Psoas muscle (tissue), 8 donors: Measurements from ENCODE around the gene PIK3C2B. TPM values are rescaled to one million over a fixed set of nuclear protein-coding genes. Genes with fewer than 3 reads are reported as not detected.
"Not testable (repeated sequence)": the region's sequence is repeated elsewhere in the genome, so short reads cannot be mapped to it uniquely, and the experiment has no call there.

Experiments used
- ATAC-seq, 4 donors: fragments of 200-7000 bp; cut with Tn5 transposase; one replicate each; pipeline ENCODE4 v1.9.1; 2020; ENCODE audit warnings: moderate library complexity in 3 of 4, mild to moderate bottlenecking in 2 of 4
- DNase-seq, 2 donors: peaks; one replicate each; pipeline ENCODE4 v3.0.0-alpha.2; 2020
- H3K27ac ChIP-seq: fragments of 200-600 bp; one replicate; pipeline ENCODE4 v1.8.0; 2022
- H3K27me3 ChIP-seq, 3 donors: fragments of 200-600 bp in 1 of 3; one replicate each; pipeline versions ENCODE4 v1.6.1 to v1.8.0; 2013 to 2022; ENCODE audit warnings: low read length in 2 of 3, mild to moderate bottlenecking in 2 of 3, moderate library complexity in 1 of 3; ENCODE audit not compliant: insufficient read depth in 3 of 3
- H3K36me3 ChIP-seq, 2 donors: fragments of 200-600 bp in 1 of 2; one replicate each; pipeline versions ENCODE4 v1.6.1 to v1.8.0; 2013 to 2022; ENCODE audit warnings: low read depth in 1 of 2, mild to moderate bottlenecking in 1 of 2, moderate library complexity in 1 of 2; ENCODE audit not compliant: insufficient read depth in 1 of 2
- H3K4me1 ChIP-seq: fragments of 200-600 bp; one replicate; pipeline ENCODE4 v1.8.0; 2022
- H3K4me3 ChIP-seq: fragments of 200-600 bp; one replicate; pipeline ENCODE4 v1.8.0; 2022; ENCODE audit warnings: mild to moderate bottlenecking
- H3K9me3 ChIP-seq: fragments of 200-600 bp; one replicate; pipeline ENCODE4 v1.8.0; 2022
- WGBS, 3 donors: extraction: QIAGEN DNeasy Blood & Tissue Kit; methylation state at CpG; one replicate each; pipeline versions ENCODE4 v1.1.6 to v1.1.7; 2013; 5-methylcytosine and 5-hydroxymethylcytosine counted together
- intact Hi-C, 2 donors: fragments of 100-400 bp; cut with DNase I; formaldehyde crosslinking; loops; one replicate each; pipeline versions ENCODE4 v1.11.0 to v1.14.2; 2022
- polyA plus RNA-seq, 3 donors: library from polyadenylated mRNA; stranded (reverse); fragments of 200-250 nt; gene quantifications; one replicate each; pipeline ENCODE4 v1.2.3, GENCODE V29; 2013
- total RNA-seq, 4 donors: library from RNA; stranded (reverse); fragmentation: NEBNext Ultra II Directional in 2 of 4; extraction: Animal tissue kit (Norgen Biotek cat#: 25700) in 2 of 4; gene quantifications; one replicate each; pipeline versions ENCODE4 v1.2.1 to v1.2.4, GENCODE V29; 2021 to 2023
- TF ChIP-seq, protein P1 (sequence below): fragments of 200-600 bp; IDR thresholded peaks from one replicate; pipeline ENCODE4 v1.8.0; 2022; ENCODE audit warnings: antibody characterized with exemption
- donor health status: healthy with polysubstance abuse.
- donor health status: DM: no; HTN: no; CAD: no; lungs with moderate emphysema.
- donor health status: Bipolar disorder and iron deficiency.
- donor health status: healthy.
- donor health status: DM: yes; HTN: yes; CAD: no.
- donor health status: DM: no; HTN: no; CAD: no.
- donor health status: DM: no; HTN: no; CAD: no.
- donor health status: DM: yes; HTN: yes; CAD: no.

Gene PIK3C2B
- total and polyA plus RNA-seq, 7 donors = 1.9 to 20.9 (median 8.2) TPM

DNA sequence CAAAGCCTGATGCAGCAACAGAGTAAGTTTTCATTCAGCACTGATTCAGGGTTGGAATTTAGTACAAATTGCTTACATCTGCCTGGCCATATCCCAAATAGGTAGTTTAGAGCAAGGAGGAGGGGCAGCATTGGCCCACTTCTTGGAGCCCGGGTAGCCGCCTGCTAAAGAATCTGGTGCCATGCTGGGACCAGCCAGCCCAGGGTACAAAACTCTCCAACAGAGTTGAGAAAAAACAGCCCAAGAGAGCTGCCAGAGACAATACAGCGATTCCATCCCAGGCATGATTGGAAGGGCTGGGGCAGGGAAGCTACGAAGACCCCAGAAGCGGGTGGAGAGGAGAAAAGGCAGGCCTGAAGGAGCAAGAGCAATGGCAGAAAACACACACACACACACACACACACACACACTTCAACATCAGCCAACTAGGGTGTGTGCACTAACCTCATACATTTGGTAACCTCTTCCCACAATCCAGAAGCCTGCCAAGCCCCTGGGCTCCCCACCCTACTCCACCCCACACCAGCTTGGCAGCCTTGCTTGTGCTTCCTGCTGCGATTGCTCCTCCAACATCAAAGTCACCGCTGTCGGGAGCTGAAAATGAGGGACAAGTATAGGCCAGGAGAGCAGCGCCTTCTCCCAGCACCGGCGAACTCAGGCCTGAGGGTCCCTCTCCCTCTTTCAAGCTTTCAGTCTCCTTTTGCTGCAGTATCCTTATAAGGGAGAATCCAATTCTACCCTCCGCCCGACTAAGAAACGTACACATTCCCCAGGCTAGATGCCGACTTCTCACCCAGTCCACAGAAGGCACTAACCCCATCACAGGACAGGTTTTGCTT is 1.2 kb downstream of the PIK3C2B start:
- H3K4me3 ChIP-seq = peak overlapping the region; percentile 87
- DNase-seq = peak; percentile 71 to 85
- H3K9me3 ChIP-seq = no peaks in the 10 kb centered on the region
- peaks cover 20% of the 10 kb centered on the region for H3K4me1 ChIP-seq
- peak; percentile 17 to 46 (median 32) for ATAC-seq
- intact Hi-C loops = no loop called here
- TF ChIP-seq, protein P1, sequence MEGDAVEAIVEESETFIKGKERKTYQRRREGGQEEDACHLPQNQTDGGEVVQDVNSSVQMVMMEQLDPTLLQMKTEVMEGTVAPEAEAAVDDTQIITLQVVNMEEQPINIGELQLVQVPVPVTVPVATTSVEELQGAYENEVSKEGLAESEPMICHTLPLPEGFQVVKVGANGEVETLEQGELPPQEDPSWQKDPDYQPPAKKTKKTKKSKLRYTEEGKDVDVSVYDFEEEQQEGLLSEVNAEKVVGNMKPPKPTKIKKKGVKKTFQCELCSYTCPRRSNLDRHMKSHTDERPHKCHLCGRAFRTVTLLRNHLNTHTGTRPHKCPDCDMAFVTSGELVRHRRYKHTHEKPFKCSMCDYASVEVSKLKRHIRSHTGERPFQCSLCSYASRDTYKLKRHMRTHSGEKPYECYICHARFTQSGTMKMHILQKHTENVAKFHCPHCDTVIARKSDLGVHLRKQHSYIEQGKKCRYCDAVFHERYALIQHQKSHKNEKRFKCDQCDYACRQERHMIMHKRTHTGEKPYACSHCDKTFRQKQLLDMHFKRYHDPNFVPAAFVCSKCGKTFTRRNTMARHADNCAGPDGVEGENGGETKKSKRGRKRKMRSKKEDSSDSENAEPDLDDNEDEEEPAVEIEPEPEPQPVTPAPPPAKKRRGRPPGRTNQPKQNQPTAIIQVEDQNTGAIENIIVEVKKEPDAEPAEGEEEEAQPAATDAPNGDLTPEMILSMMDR = no peak
- H3K27me3 ChIP-seq = no peaks in the 10 kb centered on the region
- WGBS, 3 donors = 14 to 20% (median 17%) methylated on average over 15 of the region's 15 CpGs
- H3K36me3 ChIP-seq = no peaks in the 10 kb centered on the region
- peak overlapping the region; percentile 79 for H3K27ac ChIP-seq

GRCh38 chr1:204491655-204492054 is 3.0 kb downstream of the PIK3C2B start:
- TF ChIP-seq, protein P1 = no peak
- ATAC-seq = no peak
- Histone ChIP-seq H3K9me3 (no peaks in the 10 kb centered on the region), H3K4me1 (peaks cover 20% of the 10 kb centered on the region), H3K27me3 (no peaks in the 10 kb centered on the region), H3K4me3 (peak overlapping the region; percentile 87), H3K27ac (no peak overlapping the region), H3K36me3 (no peaks in the 10 kb centered on the region)
- no peak for DNase-seq
- intact Hi-C loops = no loop called here

GRCh38 chr1:204487256-204487615 is 7.4 kb downstream of the PIK3C2B start:
- Histone ChIP-seq H3K27me3 (no peaks in the 10 kb centered on the region), H3K4me1 (peaks cover 4% of the 10 kb centered on the region), H3K36me3 (no peaks in the 10 kb centered on the region), H3K4me3 (no peak overlapping the region), H3K9me3 (no peaks in the 10 kb centered on the region), H3K27ac (no peak overlapping the region)
- no peak for ATAC-seq
- intact Hi-C loops = no loop called here
- TF ChIP-seq, protein P1 = no peak
- WGBS, 3 donors = 70 to 86% (median 78%) methylated on average over 5 of the region's 5 CpGs
- DNase-seq = no peak

DNA sequence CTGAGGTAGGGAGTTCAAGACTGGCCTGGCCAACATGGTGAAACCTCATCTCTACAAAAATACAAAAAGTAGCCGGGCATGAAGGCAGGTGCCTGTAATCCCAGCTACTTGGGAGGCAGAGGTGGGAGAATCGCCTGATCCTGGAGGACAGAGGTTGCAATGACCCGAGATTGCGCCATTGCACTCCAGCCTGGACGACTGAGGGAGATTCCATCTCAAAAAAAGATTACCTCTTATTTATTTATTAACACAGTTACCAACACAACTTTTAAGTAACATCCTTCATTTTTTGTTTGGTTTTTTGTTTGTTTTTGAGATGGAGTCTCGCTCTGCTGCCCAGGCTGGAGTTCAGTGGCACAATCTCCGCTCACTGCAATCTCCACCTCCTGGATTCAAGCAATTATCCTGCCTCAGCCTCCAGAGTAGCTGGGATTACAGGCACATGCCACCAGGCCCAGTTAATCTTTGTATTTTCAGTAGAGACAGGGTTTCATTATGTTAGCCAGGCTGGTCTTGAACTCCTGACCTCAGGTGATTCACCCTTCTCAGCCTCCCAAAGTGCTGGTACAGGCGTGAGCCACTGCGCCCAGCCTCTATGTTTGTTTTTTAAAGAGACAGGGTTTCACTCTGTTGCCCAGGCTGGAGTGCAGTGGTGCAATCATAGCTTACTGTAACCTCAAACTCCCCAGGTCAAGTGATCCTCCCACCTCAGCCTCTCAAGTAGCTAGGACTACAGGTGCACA is 7.9 kb downstream of the PIK3C2B start:
- H3K27ac ChIP-seq, ATAC-seq, H3K36me3 ChIP-seq, DNase-seq, H3K27me3 ChIP-seq, H3K4me3 ChIP-seq, intact Hi-C loops, H3K4me1 ChIP-seq, H3K9me3 ChIP-seq: not testable (repeated sequence)
- WGBS, 3 donors = 80 to 89% (median 83%) methylated on average over 9 of the region's 9 CpGs

GRCh38 chr1:204483791-204484190 is 10.8 kb downstream of the PIK3C2B start:
- Histone ChIP-seq H3K27ac (no peak overlapping the region), H3K4me3 (no peak overlapping the region), H3K27me3 (no peaks in the 10 kb centered on the region), H3K9me3 (no peaks in the 10 kb centered on the region), H3K4me1 (peaks cover 34% of the 10 kb centered on the region), H3K36me3 (no peaks in the 10 kb centered on the region)
- 74 to 76% (median 75%) methylated on average over 7 of the region's 7 CpGs for WGBS, 3 donors
- DNase-seq (no peak), ATAC-seq (no peak)
- TF ChIP-seq, protein P1 = no peak
- intact Hi-C loops = no loop called here
